ENCODE results near the gene KIAA1671. TPM values are rescaled to one million over a fixed set of nuclear protein-coding genes. Genes with fewer than 3 reads are reported as not detected.

The KIAA1671 gene
- total and polyA plus RNA-seq, 2 of the 13 experiments (the other 11 are each of a cell fraction or from before 2014, with no cell fraction given), result 13.5 to 13.6 TPM

GRCh38 chr22:24969560-24970301 is 17.2 kb downstream of the KIAA1671 start (continued):
- no peak for TF ChIP-seq ARID4A (CRISPR knock-in tag; IDR thresholded peaks at IDR 0.05; ENCODE audit: borderline replicate concordance)
- TF ChIP-seq ZBTB7B (CRISPR knock-in tag; IDR thresholded peaks at IDR 0.05), result 0 out of 2 replicates have a peak, but pooled peaks have one; percentile 19
- TF ChIP-seq FOXO1 (CRISPR knock-in tag; IDR thresholded peaks at IDR 0.05), result no peak
- TF ChIP-seq ZNF546 (CRISPR knock-in tag; conservative IDR thresholded peaks at IDR 0.05), result no peak
- no peak for TF ChIP-seq TEAD3 (CRISPR knock-in tag; optimal IDR thresholded peaks at IDR 0.05; ENCODE audit: borderline replicate concordance)
- TF ChIP-seq ZFY (CRISPR knock-in tag; IDR thresholded peaks at IDR 0.05), result peak; percentile 42; the same call in 1 of the 2 replicates

DNA sequence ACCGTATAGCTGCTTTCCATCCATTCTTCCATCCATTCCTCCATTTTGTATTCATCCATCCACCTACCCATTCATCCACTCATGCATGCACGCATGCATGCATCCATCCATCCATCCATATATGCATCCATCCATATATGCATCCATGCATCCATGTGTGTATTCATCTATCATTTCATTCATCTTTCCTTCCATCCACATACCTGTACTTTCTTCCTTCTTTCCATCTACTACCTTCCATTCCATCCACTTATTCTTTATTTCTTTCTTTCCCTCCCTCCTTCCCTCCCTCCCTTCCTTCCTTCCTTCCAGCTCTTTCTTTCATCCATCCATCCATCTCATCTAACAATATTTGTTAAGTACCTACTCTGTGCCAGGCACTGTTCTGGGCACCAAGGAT is 19.9 kb downstream of the KIAA1671 start:
- Histone ChIP-seq H3K36me3 (replicated peaks in 1 of 2; ENCODE audit: control insufficient read depth in 1 of 2, insufficient read depth in 2 of 2, low read length in 2 of 2) (no peaks in the 10 kb centered on the region; a peak in 1 of 5 replicates), H3K9me3 (ENCODE audit: low read length) (no peaks in the 10 kb centered on the region), H3K4me3 (replicated peaks in 1 of 3; ENCODE audit: insufficient read depth in 1 of 3, low read depth in 2 of 3, low read length in 3 of 3) (no peak overlapping the region), H3K4me1 (ENCODE audit: insufficient read depth, low read length) (peaks cover 39% of the 10 kb centered on the region), H3K27me3 (ENCODE audit: control insufficient read depth in 1 of 2, insufficient read depth in 2 of 2, low read length in 2 of 2) (no peaks in the 10 kb centered on the region), H2AFZ (ENCODE audit: low read length) (no peak overlapping the region), H3K9ac (ENCODE audit: insufficient read depth, low read depth, low read length) (no peak overlapping the region), H3K27ac (ENCODE audit: extremely low read length, insufficient read depth, low read length) (no peak overlapping the region), H4K20me1 (ENCODE audit: insufficient read depth, low read length) (no peaks in the 10 kb centered on the region), H3K79me2 (ENCODE audit: insufficient read depth, low read length) (peaks cover 27% of the 10 kb centered on the region), H3K4me2 (ENCODE audit: low read depth, low read length) (no peak overlapping the region)
- intact Hi-C loops (cut with micrococcal nuclease; ENCODE audit: unreplicated experiment), result no loop called here
- BruUV-seq (replicated peaks), result no TSS peak
- in situ Hi-C loops (cut with HindIII; ENCODE audit: extremely low pct_ligation_motif_present, low pct_unique_long_range_greater_than_20kb), result no loop called here
- TF ChIP-seq REL (CRISPR knock-in tag; conservative IDR thresholded peaks at IDR 0.05), result no peak
- no peak for TF ChIP-seq MTA3 (CRISPR knock-in tag; IDR thresholded peaks at IDR 0.05)
- no peak for TF ChIP-seq PLRG1 (conservative IDR thresholded peaks at IDR 0.05)
- no peak for TF ChIP-seq ERF (CRISPR knock-in tag; IDR thresholded peaks at IDR 0.05)
- ChIA-PET CTCF (ENCODE audit: low intra/inter-chr PET ratio, low total read pairs) (no interaction called here), POLR2A (no interaction called here)
- DNase-seq (ENCODE audit: low spot score), result no peak
- FAIRE-seq, result no peak
- WGBS (ENCODE audit: low lambda C conversion rate), result 99% methylated on average over 2 of the region's 2 CpGs
- ATAC-seq, result no peak
